ENCODE measurements around the gene LRRK1.

GRCh38 chr15:100999369-100999768 lies 80.2 kb downstream of the LRRK1 start:
- TF ChIP-seq CTCF (IDR thresholded peaks at IDR 0.05) (no peak), POLR2AphosphoS5 (IDR thresholded peaks at IDR 0.05; ENCODE audit: insufficient read depth in 1 of 2, low read depth in 1 of 2) (peak in 1 of 2 donors; percentile 12), POLR2A (IDR thresholded peaks at IDR 0.05) (no peak)
